GM12872 (cell line): ENCODE measurements around the gene INPP4B.

ENCODE experiments used
- CTCF ChIP-seq: IDR thresholded peaks from 3 replicates; pipeline ENCODE4 v1.5.1; 2011; ENCODE audit warnings: low read depth, mild to moderate bottlenecking, low read length, moderate library complexity; ENCODE audit not compliant: insufficient read depth

INPP4B gene

DNA sequence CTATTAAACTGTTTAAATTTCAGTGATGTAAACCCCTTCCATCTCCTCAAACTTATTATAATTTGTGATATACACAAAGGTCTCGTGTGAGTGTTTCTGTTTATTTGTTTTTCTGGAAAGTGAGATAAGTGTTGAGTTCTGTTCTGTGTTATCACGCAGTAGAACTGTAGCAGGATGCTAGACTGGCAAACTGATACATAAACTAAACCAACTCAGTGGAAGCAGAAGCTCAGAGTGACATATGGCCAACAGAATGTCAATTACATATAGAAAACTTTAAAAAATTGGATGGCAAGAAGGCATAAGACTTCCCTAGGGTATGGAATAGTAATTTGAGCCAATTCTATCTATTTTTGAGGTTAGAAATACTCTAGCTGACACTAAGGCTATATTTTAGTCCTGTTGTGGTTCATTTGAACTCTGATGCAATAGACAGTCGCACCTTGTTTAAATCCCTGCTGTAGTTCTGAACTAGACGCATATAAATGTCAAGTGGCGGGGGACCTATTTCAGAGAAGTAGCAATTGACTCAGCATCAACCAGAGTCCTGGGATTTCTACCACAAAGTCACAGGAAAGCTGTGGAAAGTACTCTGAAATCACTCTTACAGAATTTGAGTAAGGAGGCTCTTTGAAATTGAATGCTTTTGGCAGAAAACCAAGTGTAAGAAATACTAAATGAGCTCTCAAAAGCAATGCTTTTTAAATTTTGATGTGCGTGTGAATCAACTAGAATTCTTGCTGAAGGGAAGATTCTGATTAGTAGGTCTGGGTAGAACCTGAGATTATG, 294.4 kb downstream of the INPP4B start:
- TF ChIP-seq CTCF, result no peak

DNA sequence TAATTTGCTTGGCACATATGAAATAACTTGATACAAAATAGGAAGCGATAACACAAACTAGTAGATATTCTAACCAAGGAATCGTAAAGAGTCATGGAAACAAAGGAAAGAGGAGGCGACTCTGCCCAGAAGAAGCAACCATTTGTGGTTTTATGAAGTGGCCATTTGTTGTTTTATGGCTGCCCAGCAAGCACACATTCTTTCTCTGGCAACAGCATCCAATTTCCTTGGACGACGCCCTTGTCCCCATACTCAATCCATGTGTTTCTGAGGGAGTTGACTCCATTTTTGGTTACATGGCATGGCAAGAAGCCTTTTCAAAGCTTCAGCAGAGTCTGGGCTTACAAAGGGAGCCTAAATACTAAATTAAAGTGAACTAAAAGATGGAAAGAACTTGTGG, 295.1 kb downstream of the INPP4B start:
- no peak for TF ChIP-seq CTCF

- TF ChIP-seq CTCF, result no peak
Observed at GRCh38 chr4:142549726-142550463, 296.2 kb downstream of the INPP4B start.

DNA sequence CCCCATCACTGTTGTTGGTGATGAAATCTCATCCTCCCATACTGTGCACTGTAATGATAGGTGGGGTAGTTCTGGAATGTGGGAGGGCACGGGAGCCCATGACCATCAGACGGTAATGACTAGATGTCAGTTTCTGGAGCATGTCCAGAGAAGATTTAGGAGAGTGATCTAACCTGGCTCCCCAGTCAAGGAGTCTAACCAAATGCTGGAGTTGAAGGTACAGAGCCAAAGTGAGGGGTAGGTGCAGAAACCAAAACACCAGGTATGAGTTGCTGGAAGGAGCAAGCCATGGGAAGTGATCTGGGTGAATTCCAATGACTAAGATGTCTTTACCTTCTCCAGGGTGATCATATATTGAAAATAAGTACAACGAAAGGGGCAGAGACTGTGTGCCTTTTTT, 296.9 kb downstream of the INPP4B start:
- TF ChIP-seq CTCF, result no peak

- TF ChIP-seq CTCF, result no peak
Observed at GRCh38 chr4:142548491-142548890, 297.6 kb downstream of the INPP4B start.

GRCh38 chr4:142547974-142548373, 298.1 kb downstream of the INPP4B start:
- TF ChIP-seq CTCF, result no peak

DNA sequence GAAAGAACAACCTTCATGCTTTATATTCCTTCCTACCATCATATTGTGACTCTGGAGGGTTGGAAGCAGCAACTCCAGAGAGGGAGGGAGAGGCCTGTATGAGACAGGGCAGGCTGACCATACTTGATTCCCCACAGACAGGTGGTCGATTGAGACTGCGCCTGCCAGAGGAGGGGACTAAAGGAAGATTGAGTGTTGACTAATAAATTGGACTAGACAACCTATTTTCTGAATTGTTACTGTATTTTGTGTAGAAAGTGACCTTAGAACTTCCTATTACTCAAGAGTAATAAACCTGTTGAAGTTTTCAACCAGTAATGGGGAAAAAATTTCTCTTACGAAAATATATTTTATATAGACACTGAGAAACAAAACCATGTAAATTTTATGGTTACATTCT, 301.5 kb downstream of the INPP4B start:
- TF ChIP-seq CTCF, result no peak
